SIG-M5 (cell line): Measurements from ENCODE around the gene PCGF3.
"Not testable (repeated sequence)": the region's sequence is repeated elsewhere in the genome, so short reads cannot be mapped to it uniquely, and the experiment has no call there.

Experiments
- DNase-seq: peaks from one replicate; lab custom pipeline; 2025; lab: John Stamatoyannopoulos, UW

The PCGF3 gene

GRCh38 chr4:683247-683897, 22.3 kb upstream of the PCGF3 start:
- DNase-seq, result no peak

GRCh38 chr4:683982-684622, 21.5 kb upstream of the PCGF3 start:
- no peak for DNase-seq

GRCh38 chr4:684623-685327, 20.9 kb upstream of the PCGF3 start:
- DNase-seq, result no peak

GRCh38 chr4:685679-686412, 19.8 kb upstream of the PCGF3 start:
- no peak for DNase-seq

- no peak for DNase-seq
Measured at GRCh38 chr4:686413-687040, 19.1 kb upstream of the PCGF3 start.

- no peak for DNase-seq
Measured at GRCh38 chr4:687048-687970, 18.3 kb upstream of the PCGF3 start.

GRCh38 chr4:687971-688853, 17.4 kb upstream of the PCGF3 start:
- no peak for DNase-seq

- DNase-seq, result no peak
Measured at GRCh38 chr4:688854-689681, 16.6 kb upstream of the PCGF3 start, which contains the start of gene SLC49A3. TSS of gene SLC49A3 (minus strand) at chr4:689151. CDS start at chr4:689127, 24 bp downstream.

GRCh38 chr4:689723-690122, 15.9 kb upstream of the PCGF3 start:
- DNase-seq, result no peak

GRCh38 chr4:692771-693554, 12.7 kb upstream of the PCGF3 start:
- DNase-seq, result no peak

GRCh38 chr4:694341-694940, 11.2 kb upstream of the PCGF3 start:
- DNase-seq, result not testable (repeated sequence)

- DNase-seq, result no peak
Measured at GRCh38 chr4:699816-700580, 5.6 kb upstream of the PCGF3 start.

- no peak for DNase-seq
Measured at GRCh38 chr4:700587-701264, 4.9 kb upstream of the PCGF3 start.

- DNase-seq, result no peak
Measured at GRCh38 chr4:702618-703048, 3.0 kb upstream of the PCGF3 start.

GRCh38 chr4:703336-704197, 2.1 kb upstream of the PCGF3 start:
- no peak for DNase-seq
